ENCODE measurements around the gene TPP2. TPM values are rescaled to one million over a fixed set of nuclear protein-coding genes. Genes with fewer than 3 reads are reported as not detected.

The TPP2 gene
- total RNA-seq, 4 donors from 2014 or later, result 38.5 to 45.5 (median 42.3) TPM

DNA sequence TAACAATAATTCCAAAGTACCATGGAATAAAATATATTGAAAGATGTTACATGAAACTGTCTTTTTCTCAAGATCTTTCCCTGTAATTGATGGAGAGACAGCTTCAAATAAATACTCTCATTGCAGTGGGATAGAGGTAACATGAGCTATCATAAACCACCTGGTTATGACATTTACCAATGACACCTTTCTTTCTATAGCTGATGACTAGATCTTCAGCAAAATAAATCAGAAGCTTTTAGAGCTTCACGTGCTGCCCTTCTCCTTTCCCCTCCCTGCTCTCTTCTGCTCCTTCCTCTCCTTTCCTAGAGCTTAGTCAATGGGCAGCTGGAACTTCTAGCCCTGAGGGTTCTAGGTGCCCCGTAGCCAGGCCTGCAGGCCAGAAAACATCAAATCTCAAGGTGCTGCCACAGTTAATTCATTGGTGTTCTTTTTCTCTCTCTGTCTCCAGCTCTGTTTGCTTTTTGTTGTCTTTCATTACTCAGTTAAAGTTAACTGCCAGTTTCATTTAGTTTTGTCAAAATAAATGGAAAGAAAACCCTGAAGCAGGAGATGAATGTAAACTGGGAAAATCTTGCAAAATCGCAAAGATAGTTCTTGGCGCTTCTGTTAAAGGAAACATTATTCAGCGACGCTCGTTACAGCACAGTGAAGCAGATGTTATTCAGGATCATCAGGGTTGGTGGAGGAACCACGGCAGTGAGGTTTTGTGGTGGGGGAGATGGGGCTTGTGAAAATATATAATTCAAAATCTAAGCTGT lies 106.4 kb downstream of the TPP2 start:
- no peak for DNase-seq (ENCODE audit: low spot score)
- no peak for ATAC-seq (ENCODE audit: low FRiP score)
- TF ChIP-seq, protein P1, sequence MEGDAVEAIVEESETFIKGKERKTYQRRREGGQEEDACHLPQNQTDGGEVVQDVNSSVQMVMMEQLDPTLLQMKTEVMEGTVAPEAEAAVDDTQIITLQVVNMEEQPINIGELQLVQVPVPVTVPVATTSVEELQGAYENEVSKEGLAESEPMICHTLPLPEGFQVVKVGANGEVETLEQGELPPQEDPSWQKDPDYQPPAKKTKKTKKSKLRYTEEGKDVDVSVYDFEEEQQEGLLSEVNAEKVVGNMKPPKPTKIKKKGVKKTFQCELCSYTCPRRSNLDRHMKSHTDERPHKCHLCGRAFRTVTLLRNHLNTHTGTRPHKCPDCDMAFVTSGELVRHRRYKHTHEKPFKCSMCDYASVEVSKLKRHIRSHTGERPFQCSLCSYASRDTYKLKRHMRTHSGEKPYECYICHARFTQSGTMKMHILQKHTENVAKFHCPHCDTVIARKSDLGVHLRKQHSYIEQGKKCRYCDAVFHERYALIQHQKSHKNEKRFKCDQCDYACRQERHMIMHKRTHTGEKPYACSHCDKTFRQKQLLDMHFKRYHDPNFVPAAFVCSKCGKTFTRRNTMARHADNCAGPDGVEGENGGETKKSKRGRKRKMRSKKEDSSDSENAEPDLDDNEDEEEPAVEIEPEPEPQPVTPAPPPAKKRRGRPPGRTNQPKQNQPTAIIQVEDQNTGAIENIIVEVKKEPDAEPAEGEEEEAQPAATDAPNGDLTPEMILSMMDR (IDR thresholded peaks at IDR 0.05), result no peak

DNA sequence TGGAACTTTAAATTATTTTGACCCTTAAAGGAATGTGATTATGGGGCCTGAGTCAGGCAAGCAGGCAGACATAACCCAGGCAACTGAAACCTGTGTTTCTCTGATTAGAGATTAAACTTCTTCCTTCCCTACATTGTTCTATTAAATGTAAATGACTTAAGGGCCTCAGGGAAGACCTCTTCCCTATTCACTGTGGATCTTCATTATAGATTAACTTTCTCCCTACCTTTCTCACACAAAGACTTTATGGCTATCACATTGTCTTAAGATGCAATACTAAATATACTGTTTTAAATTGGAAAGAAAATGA lies 106.9 kb downstream of the TPP2 start:
- DNase-seq (ENCODE audit: low spot score) (no peak), ATAC-seq (ENCODE audit: low FRiP score) (no peak)
- TF ChIP-seq, protein P1 (IDR thresholded peaks at IDR 0.05), result no peak

DNA sequence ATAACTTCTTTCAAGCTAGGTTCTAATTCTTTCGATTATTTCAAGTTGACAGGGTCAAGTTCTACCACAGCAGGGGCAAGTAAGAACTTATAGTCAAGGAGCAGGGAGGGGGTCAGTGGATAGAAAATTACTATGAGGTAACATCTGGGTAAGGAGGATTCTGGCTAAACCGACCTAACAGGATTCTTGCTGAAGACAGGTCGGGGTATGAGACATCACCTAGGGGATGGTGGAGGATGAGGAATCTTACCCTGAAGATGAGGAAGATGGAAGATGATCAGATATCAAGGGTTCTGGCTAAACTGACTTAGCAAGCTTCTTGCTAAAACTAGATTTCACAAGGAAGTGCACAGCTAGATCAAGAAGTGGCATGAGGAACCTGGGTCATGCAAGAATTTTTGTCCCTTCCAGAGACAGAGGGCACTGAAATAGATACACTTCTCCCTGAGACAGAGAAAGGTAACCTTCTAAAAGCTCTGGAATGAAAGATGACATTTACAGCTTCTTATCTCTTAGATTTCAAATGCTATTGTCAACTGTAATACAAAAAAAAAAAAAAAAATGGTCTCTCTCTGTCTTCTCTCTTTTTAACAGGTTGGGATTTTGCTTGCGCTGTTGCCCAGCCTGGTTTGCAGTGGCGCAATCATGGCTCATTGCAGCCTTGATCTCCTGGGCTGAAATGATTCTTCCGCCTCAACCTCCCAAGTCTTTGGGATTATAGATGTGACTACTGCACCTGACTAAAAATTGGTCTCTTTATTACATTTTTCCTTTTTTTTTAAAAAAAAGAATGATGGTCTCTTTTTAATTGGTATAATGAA lies 107.7 kb downstream of the TPP2 start:
- DNase-seq (ENCODE audit: low spot score), result no peak
- no peak for ATAC-seq (ENCODE audit: low FRiP score)
- TF ChIP-seq, protein P1 (IDR thresholded peaks at IDR 0.05), result no peak

DNA sequence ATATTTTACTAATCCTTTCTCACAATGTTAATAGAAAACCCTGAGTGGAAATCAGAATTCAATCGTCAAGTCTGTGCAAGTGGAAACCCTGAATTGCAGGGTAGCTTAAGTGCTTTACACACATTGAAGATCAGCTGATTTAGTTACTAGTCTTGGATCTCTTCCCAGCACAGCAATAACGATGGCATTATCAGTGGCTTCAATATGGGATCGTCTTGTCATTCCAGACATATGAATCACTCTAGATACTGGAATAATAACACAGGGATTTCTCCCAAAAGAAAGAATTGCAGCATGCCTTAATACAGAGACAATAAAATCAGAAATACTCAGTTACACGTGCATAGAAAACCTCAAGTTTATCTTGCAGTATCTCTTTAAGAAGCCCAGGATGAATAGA lies 110.7 kb downstream of the TPP2 start:
- DNase-seq (ENCODE audit: low spot score), result no peak

DNA sequence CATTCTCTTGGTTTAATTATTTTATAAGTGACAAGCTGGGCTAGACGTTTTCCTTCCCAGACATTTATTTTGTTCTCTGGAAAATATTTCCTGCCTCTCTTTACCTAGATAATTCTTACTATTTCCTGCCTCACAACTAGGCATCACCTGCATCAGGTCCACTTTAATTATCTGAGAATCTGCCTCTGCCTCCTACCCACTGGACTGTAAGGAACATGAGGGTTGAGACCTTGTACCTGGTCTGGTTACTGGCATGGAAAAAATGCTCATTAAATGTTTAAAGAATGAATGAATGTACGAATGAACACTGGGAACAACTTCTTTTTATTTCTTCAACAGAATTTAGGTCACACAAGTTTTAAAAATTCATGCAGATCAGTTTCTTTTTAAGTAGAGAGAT lies 111.4 kb downstream of the TPP2 start:
- DNase-seq (ENCODE audit: low spot score), result no peak
- no peak for ATAC-seq (ENCODE audit: low FRiP score)
- TF ChIP-seq, protein P1 (IDR thresholded peaks at IDR 0.05), result no peak

More for the DNA sequence above, 110.7 kb downstream of the TPP2 start:
- TF ChIP-seq, protein P1 (IDR thresholded peaks at IDR 0.05), result no peak
- ATAC-seq (ENCODE audit: low FRiP score), result peak; percentile 67

DNA sequence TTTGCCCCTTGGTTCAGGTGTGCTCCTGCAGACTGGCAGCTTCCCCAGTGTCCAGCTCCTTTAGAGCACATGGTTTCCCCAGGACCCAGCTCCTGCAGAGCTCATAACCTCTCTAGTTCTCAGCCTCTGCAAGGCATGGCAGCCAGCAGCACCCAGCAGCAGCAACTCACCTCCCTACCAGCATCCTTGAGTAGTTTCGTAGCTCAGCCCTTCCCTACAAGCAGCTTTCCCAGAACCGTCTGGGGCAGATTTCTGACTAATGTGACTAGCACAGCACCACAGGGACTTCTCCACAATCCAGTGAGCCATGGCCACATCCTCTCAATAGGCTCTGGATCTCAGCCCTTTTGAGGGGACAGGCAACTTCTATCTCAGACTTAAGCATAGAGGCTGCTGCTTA lies 112.2 kb downstream of the TPP2 start:
- DNase-seq (ENCODE audit: low spot score) (no peak), ATAC-seq (ENCODE audit: low FRiP score) (no peak)
- TF ChIP-seq, protein P1 (IDR thresholded peaks at IDR 0.05), result no peak
